Panc1 (cell line): ENCODE measurements around the gene PIK3R1.

Source experiments
- CTCF ChIP-seq: fragments of 450-650 bp; IDR thresholded peaks from 2 replicates; pipeline ENCODE4 v1.5.1; 2017; ENCODE audit warnings: mild to moderate bottlenecking
- POLR2AphosphoS5 ChIP-seq: IDR thresholded peaks from 2 replicates; pipeline ENCODE4 v1.6.1; 2012; ENCODE audit warnings: mild to moderate bottlenecking, low read depth, low read length, moderate library complexity

DNA sequence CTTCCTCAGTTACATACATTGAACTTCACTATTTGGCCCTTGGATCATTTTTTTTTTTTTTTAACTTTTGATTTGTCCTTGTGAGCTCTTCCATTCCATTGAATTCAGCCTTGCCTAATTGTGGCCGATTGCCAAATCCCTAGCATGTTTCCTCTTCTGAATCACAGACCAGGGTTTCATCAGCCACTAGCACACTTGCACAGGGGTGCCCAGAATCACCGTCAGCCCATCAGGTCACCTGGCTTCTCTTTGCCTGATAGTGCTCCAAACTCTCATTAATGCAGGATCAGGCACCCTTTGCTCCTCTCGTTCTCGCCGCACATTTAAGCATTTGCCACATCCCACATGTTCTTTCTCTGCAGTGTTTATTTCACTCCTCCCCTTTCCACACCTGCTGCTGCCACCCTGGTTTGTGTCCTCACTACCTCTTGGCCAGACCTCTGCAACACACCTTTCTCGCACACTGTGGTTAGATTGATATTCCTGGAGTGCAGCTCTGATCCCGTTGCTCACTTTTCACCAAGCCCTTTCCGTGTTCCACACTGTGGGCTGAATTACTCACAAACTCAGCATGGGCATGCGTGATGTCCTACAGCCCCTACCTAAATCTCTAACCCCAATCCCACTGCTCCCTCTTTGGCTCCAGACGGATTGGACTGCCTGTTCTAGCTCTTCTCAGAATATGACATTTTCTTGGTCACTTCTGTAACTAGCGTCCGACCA lies 9.8 kb downstream of the PIK3R1 start:
- no peak for TF ChIP-seq CTCF
- TF ChIP-seq POLR2AphosphoS5: no peak
